GDM1 (cell line): Measurements from ENCODE around the gene ATF1.
"Not testable (repeated sequence)": the region's sequence is repeated elsewhere in the genome, so short reads cannot be mapped to it uniquely, and the experiment has no call there.

ENCODE experiments used
- DNase-seq: peaks from one replicate; lab custom pipeline; 2025; lab: John Stamatoyannopoulos, UW

ATF1 gene

DNA sequence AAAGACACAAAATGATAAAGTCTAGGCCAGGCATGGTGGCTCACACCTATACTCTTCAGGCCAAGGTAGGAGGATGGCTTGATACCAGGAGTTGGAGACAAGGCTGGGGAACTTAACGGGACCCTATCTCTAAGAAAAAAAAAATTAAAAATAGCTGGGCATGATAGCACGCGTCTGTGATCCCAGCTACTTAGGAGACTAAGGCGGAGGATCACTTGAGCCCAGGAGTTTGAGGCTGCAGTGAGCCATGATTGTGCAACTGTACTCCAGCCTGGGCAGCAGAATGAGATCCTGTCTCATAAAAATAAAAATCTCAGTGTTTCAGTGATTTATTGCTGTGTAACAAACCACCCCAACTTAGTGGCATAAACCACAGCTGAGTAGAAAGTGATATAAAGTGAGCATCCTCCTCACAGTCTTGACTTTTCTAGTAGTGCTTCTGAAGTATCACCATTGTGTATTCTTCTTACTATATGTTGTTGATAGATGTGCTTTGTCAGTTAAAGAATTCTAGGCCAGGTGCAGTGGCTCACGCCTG lies 10.6 kb upstream of the ATF1 start:
- DNase-seq: no peak

DNA sequence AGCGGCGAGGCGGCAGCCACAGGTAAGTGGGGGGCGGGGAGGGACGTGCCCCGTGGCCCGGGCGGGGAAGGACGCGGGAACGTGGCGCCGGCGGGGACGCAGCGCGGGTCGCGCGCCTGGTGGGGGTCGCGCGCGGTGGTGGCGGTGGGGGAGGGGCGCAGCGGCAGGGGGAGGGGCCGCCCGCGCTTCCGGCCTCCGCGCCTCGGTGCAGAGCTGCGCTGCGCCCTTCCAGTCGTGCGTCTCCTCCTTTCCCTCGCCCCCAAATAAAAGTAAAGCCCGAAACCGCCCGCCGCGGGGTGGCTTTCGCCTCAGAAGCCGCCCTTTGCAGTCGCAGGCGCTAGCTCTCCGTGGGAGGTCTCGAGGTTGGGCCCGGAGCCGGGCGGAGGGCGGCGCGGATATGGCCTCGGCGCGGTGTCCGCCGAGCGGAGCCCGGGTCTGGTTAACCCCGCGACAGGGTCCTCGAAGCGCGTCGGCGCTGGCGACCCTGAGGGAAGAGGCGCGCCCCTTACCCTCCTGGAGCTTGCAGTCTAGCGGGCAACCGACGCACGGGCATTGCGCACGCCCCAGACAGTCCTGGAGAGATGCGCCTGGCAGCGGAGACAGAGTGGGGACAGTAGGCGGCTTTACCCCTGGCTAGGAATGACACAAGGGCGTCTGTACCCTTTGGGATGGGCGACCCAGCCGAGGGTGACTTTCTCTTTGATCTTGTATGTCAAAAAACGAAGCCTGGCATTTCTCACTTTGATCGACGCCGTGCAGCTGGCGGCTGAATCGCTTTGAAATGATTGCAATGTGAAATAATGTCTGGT lies 589 bp downstream of the ATF1 start:
- DNase-seq: peak; percentile 73

DNA sequence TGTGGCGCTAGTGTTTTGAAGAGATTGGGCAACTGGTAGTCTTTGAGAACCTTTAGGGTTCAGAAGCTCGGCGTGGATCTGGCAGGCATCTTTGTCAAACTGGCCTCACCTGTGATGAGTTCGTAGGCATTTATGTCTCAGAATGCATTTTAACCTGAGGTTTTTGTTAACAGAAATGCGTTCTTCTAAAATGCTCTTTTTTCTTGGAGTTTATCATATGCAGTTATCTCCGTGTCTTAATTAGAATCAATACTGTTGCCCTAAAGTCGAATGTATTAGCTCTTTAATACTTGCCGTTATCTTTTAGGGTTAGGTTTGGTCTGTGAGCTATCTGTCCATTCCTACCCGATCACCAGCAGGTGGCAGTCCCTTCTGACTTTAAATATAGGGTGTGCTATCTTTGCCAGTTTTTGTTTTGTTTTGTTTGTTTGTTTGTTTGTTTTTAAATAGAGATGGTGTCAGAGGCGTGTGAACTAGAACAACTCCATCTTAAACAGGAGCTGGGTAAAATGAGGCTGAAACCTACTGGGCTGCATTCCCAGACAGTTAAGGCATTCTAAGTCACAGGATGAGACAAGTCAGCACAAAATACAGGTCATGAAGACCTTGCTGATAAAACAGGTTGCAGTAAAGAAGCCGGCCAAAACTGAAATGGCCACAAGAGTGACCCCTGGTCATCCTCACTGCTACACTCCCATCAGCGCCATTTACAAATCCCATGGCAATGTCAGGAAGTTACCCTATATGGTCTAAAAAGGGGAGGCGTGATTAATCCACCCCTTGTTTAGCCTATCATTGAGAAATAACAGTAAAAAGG lies 1.4 kb downstream of the ATF1 start:
- DNase-seq: no peak

DNA sequence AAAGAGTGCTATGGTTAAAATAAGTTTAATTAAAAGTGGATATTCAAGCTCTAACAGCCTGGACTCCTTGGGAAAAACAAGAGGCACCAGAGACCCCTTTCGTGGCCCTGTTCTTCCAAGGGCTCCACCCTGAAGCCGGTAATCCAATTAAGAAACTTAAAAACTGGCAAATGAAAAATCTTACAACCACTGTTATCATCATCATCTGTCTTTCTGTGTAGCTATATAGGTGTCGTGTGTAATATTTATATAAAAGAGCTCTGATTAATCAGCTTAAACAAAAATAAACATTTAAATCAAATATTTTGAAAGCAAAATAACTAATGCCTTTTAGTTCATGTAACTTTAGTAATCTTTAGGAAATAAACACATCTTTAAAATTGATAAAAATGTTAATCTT lies 4.5 kb downstream of the ATF1 start:
- no peak for DNase-seq

DNA sequence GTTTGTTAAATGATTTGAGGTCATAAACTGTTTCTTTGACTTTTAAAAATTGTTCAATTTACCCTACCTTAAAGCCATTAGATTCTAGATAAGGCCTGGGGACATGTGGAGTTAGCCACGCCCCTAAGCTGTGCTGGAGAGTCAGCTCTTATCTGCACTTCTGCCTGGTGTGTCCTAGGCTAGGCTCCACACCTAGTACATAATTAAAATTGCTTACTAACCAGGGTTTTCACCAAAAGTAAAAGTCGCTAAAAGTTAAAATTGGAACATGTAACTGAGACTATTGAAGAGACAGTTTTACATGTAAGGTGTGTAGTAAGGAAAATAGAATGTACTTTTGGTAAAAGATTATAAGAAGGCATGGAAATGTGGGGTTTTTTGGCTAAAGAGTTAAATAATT lies 4.9 kb downstream of the ATF1 start:
- not testable (repeated sequence) for DNase-seq

DNA sequence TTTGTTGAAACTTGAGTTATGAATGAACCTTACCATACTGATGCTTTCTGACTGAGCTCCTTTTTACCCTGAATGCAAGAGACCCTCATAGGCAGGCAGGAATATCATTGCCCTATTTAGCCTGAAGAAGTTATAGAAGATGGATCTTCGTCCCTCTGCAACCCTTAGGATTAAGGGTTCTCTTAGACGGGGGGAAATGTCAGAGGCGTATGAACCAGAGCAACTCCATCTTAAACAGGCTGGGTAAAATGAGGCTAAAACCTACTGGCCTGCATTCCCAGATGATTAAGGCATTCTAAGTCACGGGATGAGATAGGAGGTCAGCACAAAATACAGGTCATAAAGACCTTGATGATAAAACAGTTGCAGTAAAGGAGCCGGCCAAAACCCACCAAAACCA lies 7.5 kb downstream of the ATF1 start:
- no peak for DNase-seq

DNA sequence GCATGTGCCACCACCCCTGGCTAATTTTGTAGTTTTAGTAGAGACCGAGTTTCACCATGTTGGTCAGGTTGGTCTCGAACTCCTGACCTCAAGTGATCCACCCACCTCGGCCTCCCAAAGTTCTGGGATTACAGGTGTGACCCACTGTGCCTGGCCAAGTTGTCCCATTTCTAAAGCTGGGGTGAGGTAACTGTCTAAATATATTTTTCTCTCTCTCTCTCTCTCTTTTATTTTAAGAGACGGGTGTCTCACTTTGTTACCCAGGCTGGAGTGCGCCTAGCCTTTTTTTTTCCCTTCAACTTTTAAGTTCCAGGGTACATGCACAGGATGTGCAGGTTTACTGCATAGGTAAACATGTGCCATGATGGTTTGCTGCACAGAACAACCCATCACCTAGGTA lies 8.6 kb downstream of the ATF1 start:
- DNase-seq: no peak

DNA sequence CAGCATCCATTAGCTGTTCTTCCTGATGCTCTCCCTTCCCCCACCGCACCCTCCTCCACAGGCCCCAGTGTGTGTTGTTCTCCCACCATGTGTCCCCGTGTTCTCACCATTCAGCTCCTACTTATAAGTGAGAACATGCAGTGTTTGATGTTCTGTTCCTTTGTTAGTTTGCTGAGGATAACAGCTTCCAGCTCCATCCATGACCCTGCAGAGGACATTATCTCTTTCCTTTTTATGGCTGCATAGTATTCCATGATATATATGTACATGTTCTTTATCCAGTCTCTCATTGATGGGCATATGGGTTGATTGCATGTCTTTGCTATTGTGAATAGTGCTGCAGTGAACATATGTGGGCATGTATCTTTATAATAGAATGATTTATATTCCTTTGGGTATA lies 9.0 kb downstream of the ATF1 start:
- DNase-seq: no peak

DNA sequence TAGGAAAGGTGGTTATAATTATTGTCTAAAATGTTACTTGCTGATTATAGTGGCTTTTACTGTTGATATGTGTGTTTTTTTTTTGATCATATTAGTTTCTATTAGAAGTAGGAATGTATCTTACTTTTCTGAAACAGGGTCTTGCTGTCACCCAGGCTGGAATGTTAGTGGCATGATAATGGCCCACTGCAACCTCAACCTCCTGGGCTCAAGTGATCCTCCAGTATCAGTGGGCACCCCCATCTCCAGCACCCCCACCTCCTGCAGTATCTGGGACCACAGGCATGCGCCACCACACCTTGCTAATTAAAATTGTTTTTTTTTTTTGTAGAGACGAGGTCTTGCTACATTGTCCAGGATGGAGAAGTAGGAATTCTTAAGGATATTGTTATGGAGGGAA lies 11.3 kb downstream of the ATF1 start:
- DNase-seq: no peak

DNA sequence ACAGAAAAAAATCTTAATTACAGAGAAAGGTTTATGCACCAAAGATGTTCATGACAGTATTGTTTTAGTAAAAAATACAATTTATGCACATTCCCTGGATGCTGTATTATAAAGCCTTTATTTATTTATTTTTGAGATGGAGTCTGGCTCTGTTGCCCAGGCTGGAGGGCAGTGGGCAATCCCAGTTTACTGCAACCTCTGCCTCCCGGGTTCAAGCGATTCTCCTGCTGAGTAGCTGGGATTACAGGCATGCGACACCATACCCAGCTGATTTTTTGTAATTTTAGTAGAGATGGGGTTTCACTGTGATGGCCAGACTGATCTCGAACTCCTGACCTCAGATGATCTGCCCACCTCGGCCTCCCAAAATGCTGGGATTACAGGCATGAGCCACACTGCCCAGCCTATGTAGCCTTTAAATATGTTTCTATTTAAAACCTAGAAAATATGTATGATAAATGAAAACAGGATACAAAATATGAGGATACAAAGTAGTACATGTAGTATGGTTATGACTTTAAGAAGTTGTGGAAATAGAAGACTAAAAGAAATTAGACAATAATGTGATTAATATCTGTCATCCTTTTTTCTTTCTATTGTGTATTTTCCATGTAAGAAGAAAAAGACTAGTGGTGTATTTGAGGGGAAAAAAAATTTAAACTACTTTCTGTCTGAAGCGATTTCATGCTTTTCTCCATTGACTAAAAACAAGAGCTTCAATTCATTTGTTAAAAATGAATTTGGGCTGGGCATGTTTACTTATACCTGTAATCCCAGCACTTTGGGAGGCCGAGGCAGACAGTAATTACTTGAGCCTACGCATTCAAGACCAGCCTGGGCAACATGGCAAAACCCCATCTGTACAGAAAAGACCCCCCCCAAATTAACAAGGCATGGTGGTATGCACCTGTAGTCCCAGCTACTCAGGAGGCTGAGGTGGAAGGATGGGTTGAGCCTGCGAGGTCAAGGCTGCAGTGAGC lies 13.1 kb downstream of the ATF1 start:
- no peak for DNase-seq

DNA sequence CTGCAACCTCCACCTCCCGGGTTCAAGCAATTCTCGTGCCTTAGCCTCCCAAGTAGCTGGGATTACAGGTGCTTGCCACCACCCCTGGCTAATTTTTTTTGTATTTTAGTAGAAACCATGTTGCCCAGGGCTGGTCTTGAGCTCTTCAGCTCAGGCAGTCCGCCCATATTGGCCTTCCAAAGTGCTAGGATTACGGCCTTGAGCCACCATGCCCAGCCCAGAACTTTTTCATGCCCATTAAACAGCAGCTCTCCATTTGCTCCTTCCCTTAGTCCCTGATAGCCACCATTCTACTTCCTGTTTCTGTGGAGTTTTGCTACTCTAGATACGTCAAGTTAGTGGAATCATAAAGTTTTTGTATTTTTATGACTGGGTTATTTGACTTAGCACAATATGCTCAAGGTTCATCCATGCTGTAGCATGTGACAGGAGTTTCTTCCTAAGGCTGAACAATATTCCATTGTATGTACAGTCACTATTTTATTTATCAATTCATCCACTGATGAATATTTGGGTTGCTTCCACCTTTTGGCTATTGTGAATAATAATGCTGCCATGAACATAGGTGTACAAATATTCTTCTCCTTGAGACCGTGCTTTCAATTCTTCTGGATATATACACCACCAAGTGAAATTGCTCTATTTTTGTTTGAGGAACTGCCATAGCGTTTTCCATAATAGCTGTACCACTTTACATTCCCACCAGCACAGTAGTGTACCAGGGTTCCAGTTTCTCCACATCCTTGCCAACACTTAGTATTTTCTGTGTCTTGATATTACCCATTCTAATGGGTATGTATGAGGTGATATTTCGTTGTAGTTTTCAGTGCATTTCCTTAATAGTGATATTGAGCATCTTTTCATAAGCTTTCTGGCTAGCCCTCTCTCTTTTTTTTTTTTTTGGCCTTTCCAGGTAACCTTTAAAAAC lies 15.0 kb downstream of the ATF1 start:
- DNase-seq: no peak

DNA sequence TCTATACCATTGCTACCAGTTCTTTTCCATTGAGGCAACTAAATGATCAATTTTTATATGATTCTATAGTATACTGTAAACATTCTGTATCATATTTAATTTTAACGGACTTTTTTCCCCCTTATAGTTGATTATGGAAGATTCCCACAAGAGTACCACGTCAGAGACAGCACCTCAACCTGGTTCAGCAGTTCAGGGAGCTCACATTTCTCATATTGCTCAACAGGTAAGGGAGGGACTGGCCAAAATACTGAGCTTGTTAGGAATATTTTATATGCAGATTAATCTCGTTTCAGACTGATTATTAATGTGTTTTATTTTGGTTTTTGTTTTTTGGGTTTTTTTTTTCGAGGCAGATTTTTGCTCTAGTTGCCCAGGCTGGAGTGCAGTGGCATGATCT lies 16.1 kb downstream of the ATF1 start:
- no peak for DNase-seq

DNA sequence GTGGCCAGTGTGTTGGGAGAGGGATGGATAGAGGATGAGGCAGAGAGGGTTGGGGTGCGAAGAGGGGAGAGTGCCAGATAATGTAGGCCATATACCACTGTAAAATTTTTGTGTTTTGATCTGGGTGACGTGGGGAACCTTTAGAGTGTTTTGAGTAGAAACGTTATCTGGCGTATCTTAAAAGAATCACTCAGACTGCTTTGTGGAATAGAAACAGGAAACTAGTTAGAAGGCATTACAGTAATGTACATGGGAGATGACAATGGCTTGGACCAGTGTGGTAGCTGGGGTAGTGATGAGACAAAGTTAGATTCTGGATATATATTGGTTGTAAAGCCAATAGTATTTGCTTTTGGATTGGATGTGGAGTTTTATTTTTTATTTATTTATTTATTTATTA lies 20.6 kb downstream of the ATF1 start:
- DNase-seq: no peak

DNA sequence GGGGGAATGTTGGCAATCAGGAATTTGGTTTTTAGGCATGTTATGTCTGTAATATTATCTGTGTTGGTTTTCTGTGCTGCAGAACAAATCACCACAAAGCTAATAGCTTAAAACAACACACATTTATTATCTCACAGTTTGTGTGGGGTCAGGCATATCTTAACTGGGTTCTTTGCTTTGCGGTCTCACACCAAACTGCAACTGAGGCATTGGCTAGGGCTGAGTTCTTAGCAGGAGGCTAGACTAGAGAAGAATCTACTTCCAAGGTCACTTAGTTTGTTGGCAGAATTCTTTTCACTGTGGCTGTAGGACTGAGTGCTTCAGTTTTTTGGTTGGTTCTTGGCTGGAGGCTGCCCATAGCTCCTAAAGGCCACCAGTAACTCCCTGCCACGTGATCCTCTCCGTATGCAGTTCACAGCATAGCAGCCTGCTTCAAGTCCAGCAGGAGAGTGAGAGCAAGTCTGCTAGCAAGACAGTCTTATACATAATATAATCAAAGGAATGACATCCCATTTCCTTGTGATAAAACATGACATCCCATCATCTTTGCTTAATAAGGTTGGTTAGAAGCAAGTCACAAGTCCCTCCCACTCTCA lies 21.6 kb downstream of the ATF1 start:
- DNase-seq: no peak

DNA sequence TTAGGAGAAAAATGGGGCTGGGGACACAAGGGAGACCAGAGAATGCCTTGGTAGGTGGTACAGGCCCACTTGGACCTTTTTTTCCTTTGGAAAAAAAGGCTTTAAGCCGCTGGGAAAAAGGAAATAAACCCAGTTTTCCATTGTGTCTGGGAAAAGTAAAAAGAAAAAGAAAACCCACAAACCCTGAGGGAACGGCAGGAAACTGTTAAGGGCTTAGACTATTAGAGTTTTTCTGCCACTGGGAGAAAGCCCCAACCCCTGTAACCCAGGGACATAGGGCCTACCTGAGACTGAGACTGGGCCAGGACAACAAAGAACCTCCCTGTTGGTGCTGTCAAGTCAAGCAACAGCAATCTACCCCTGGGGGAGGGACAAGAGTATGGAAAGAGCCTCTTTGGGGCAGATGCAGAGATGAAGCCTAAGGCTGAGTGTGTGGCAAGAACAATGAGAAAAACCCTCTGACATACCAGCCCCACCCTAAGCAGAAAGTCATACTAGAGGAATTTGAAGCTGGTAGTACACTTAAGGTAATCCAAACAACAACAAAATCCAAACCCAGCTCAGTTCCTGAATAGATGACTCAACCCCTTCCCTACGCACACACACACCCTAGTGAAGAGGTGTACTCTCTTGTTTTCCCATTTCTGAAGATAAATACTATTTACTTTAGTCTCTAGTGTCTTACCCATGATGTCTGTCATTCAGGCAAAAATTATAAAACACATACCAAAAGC lies 22.8 kb downstream of the ATF1 start:
- no peak for DNase-seq

DNA sequence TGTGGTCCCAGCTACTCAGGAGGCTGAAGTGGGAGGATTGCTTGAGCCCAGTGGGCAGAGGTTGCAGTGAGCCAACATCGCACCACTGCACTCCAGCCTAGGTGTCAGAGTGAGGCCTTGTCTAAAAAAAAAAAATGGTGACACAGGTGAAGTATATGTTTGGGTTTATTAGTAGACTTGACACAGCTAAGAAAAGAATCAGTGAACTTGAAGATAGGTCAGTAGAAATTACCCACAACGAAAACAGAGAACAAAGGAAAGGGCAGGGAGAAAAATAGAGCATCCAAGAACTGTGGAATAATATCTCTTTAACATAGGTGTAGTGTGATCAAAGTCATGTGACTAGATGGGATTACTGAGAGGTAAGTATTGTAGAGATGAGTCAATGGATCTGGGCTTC lies 23.7 kb downstream of the ATF1 start:
- DNase-seq: no peak

DNA sequence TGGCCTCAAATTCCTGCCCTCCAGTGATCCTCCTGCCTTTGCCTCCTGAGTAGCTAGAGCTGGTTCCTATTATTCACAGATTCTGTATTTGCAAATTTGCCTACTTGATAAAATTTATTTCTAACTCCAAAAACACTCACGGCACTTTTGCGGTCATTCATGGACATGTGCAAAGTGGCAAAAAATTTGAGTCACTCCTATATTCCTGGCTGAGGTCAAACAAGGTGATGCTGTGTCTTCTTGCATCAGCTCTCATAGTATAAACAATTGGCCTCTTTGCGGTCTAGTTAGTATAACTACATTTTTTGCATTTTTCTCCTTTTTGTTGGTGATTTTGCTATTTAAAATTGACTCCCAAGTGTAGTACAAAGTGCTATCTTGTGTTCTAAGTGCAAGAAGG lies 24.7 kb downstream of the ATF1 start:
- no peak for DNase-seq

DNA sequence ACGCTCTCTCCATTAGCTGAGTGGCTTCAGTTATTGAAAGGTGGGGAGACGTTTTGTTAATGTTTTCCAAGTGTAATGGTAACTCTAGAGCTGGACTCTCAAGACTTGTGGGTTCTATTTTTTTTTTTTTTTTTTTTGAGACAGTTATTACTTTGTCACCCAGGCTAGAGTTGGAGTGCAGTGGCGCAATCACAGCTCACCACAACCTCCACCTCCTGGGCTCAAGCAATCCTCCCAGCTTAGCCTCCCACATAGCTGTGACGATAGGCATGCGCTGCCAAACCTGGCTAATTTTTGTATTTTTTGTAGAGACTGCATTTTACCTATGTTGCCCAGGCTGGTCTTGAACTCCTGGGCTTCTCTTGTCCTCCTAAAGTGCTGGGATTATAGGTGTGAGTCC lies 26.2 kb downstream of the ATF1 start:
- no peak for DNase-seq

DNA sequence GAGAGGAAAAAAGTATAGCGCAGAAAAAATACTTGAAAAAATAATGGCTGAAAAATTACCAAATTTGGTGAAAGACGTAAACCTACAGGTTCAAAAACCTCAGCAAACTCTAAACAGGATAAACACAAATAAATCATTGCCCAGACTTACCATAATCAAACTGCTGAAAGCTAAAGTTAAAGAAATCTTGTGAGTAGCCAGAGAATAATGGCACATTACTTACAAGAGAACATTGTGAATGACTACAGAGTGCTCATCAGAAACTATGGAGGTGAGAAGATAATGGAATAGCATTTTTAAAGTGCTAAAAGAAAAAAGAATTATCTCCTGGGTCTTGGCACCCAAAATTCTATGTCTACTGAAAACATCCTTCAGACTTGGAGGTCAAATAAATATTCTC lies 36.0 kb downstream of the ATF1 start:
- no peak for DNase-seq
